ELF-1 (cell line): ENCODE results near the gene DLGAP4.
A peak's percentile ranks its signal among the peaks of the same experiment; 100 is the strongest.

Source experiments
- DNase-seq: peaks from one replicate; pipeline ENCODE4 v3.0.0-alpha.2; 2016; ENCODE audit warnings: low read depth, low spot score

The DLGAP4 gene

DNA sequence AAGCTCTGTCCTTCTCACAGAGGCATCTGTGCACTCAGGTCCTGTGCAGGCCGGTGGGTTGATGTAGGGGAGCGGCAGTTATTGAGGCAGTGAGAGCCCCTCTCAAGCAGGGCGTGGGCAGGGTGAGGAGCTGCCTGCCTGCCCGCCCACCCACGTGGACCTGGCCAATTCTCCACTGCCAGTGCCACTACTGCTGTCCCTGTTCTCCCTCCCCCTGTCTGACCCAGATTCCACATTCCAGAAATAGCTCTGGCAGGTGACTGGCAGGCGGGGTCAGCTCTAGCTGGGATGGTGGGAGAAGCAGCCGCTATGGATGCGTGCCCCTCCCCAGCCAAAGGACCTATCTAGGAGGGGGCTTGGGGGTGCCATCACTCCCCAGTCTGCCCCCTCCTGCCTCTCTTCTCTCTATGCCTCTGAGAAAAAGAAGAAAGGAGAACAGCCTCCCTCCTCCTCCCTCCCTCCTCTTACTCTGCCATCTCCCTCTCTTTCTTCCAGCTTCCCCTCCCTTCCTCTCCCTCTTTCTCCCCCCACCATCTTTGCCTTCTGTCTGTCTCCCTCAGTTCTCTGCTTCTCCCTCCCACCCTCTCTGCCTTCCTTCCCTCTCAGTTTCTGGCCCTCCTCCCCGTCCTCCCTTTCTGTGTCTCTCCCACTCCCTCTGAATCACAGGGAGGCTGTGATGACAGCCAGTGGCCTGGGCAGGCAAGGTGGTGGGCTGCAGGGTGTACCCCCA, 148.7 kb downstream of the DLGAP4 start:
- peak; percentile 79 for DNase-seq

DNA sequence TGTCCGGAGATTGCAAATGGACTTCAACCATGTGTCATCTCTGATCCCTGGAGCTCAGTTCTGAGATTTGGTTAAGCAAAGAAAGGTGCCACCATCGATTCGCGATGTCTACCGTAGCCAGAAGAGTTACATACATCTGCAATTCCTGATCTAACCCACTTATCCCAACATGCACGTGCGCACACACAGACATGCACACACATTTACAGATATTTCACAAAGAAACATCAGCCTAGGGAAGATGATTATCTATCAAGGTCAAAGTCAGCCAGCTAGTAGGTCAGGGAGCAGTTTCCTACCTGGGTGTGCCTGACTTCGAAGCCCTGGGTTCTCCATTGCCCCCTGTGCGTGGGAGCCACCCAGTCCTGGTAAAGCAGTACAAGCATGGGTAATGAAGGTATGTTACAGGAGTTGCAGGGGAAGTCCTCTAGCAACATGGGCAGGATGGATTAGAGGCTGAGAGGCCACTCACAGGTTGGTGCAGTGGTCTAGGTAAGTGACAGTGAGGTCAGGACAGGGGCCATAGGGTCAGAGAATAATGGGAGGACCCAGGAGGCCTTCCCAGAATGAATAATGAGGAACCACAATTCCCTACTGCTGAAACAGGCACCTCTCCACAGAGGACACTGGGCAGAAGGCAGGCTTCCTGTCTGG, 150.0 kb downstream of the DLGAP4 start:
- no peak for DNase-seq

GRCh38 chr20:36460648-36461599, 154.8 kb downstream of the DLGAP4 start:
- peak; percentile 95 for DNase-seq

- DNase-seq: peak; percentile 66
These were observed 155.7 kb downstream of the DLGAP4 start for GRCh38 chr20:36461600-36462439.

DNA sequence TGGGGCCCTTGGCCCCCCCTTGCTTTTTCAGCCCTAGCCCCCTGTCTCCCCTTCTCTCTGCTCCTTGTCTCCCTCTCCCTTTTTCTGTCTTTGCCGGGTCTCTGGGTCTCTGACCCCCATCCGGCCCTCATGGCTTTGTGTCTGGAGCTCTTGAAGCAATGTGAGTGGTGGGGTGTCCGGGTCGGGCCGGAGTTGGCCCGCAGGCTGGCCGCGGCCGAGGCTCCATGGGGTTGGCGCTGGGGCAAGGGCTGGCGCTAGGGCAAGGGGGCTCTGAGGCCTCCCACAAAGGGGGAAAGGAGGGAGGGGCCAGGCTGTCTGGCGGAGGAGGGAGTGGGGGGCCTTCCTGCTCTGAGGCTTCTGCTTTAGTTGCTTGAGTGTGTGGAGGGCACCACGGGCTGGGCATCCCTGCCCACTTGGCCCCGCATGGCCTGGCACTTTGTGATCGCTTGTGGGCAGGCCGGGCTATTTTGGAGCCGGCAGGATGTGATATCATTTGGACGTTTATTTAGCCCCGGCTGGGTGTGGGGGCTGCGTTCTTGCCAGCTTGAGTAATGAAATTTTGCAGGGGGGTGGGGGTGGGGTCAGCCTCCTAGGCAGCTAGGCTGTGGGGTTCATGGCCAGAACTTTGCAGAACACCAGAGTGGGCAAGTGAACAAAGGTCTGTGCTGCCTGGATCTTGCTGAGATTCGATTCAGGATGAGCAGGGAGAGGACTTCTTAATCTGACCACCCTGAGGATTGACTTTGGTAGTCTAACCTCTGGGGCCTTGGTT, 156.5 kb downstream of the DLGAP4 start:
- DNase-seq: no peak

- DNase-seq: no peak
These were observed 157.3 kb downstream of the DLGAP4 start for GRCh38 chr20:36463212-36464061.

- DNase-seq: peak; percentile 95
These were observed 159.3 kb downstream of the DLGAP4 start for GRCh38 chr20:36465109-36466080.

- no peak for DNase-seq
These were observed 159.9 kb downstream of the DLGAP4 start for GRCh38 chr20:36466089-36466488.

- DNase-seq: peak; percentile 60
These were observed 161.2 kb downstream of the DLGAP4 start for GRCh38 chr20:36467076-36467999.

- no peak for DNase-seq
These were observed 162.2 kb downstream of the DLGAP4 start for GRCh38 chr20:36468149-36469000.

GRCh38 chr20:36469973-36470372, 163.8 kb downstream of the DLGAP4 start:
- no peak for DNase-seq

GRCh38 chr20:36471885-36472636, 165.9 kb downstream of the DLGAP4 start:
- no peak for DNase-seq

DNA sequence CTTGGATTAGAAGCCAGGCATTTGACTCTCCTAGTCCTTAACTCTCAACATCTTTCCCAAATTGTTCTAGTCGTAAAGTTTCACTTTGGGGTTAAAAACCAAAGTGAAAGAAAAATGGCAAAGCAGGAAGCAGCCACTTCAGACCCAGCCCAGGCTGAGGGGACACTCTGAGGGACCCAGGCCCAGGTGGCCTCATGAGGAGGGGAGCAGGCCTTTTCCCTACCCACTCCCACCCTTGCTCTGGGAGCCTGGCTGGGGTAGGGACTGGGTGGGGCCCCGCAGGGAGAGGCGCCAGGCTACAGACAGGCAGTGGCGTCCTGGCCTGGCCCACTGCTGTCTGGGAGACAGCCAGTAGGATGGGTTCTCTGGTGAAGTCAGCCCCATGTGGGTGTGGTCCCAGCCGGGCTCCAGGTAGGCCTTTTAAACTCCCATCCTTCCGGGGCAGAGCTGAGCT, 166.5 kb downstream of the DLGAP4 start:
- DNase-seq: peak; percentile 84

GRCh38 chr20:36473164-36473563, 167.0 kb downstream of the DLGAP4 start:
- peak; percentile 78 for DNase-seq

GRCh38 chr20:36474563-36474962, 168.4 kb downstream of the DLGAP4 start:
- DNase-seq: no peak
